SH-SY5Y (cell line): ENCODE results near the gene EPHA1.

Experiments
- GATA2 ChIP-seq: IDR thresholded peaks from 2 replicates; pipeline ENCODE4 v1.6.1; 2011; ENCODE audit warnings: mild to moderate bottlenecking, low read depth, low read length
- GATA3 ChIP-seq: IDR thresholded peaks from 2 replicates; pipeline ENCODE4 v1.6.1; 2011; ENCODE audit warnings: low read depth, mild to moderate bottlenecking, low read length, moderate library complexity

DNA sequence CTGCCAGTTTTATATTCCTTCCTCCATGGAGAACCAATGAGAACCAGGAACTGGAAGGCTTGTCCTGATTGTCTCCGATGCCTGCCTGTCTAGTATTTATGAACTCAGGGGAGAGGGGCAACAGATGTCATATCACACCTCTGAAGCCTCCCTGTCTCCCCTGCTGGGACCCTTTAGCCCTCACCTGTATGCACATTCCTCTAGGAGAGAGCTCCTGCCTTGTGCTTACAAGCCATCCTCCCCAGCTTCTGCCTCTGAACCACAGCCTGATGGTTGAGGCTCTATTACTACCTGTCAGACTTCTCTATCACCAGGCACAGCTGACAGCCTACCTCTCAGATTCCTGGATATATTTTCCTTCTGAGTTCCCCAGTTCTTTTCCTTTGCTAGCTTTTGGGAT lies 40.3 kb downstream of the EPHA1 start:
- TF ChIP-seq GATA2 (no peak), GATA3 (no peak)
